ENCODE measurements around the gene ZCCHC14. TPM values are rescaled to one million over a fixed set of nuclear protein-coding genes. Genes with fewer than 3 reads are reported as not detected.

ZCCHC14 gene
- total and polyA plus RNA-seq, 2 of the 8 experiments (the other 6 are each of a cell fraction or from before 2014, with no cell fraction given) = 8.2 to 28.2 TPM

- CTCF ChIA-PET (ENCODE audit: partially characterized antibody) = interaction anchor here (0.6 to 2.4 kb wide), 2 partner anchors 13 to 25 kb away, joined by 3 to 7 read pairs; partner anchors contain the start of gene FBXO31
- TF ChIP-seq ATF3 (IDR thresholded peaks at IDR 0.05; ENCODE audit: insufficient read depth, low read depth, low read length) (no peak), KDM1A (IDR thresholded peaks at IDR 0.05; ENCODE audit: borderline replicate concordance, low read length) (no peak), SIN3A (conservative IDR thresholded peaks at IDR 0.05 in 1 of 2, IDR thresholded peaks at IDR 0.05 in 1 of 2; ENCODE audit: low read depth in 1 of 2, low read length in 2 of 2) (no peak), CTCF (IDR thresholded peaks at IDR 0.05; ENCODE audit: control extremely low read depth in 1 of 3, insufficient read depth in 1 of 3, low read depth in 1 of 3, low read length in 3 of 3) (no peak), SIX5 (IDR thresholded peaks at IDR 0.05; ENCODE audit: low read depth, low read length) (no peak), NANOG (IDR thresholded peaks at IDR 0.05; ENCODE audit: insufficient read depth, low read depth, low read length, poor library complexity, severe bottlenecking) (no peak), ZNF274 (IDR thresholded peaks at IDR 0.05; ENCODE audit: borderline replicate concordance, extremely low read depth, low read length) (no peak)
Observed at GRCh38 chr16:87369796-87370719, 122.8 kb downstream of the ZCCHC14 start.

More at GRCh38 chr16:87369796-87370719, 122.8 kb downstream of the ZCCHC14 start:
- no peak overlapping the region; a peak in 1 of 7 replicates for H3K9ac ChIP-seq (replicated peaks in 1 of 4; ENCODE audit: extremely low read depth in 1 of 4, low read depth in 3 of 4, low read length in 3 of 4)
- H3K14ac ChIP-seq (ENCODE audit: insufficient read length) = no peak overlapping the region
- no peak overlapping the region for H3K4me3 ChIP-seq (ENCODE audit: extremely low read depth in 1 of 4, insufficient read depth in 2 of 4, low read depth in 3 of 4, low read length in 4 of 4)
- no peaks in the 10 kb centered on the region for H3K27me3 ChIP-seq (replicated peaks in 1 of 4; ENCODE audit: control insufficient read depth in 3 of 4, extremely low read depth in 1 of 4, insufficient read depth in 3 of 4, low read length in 3 of 4)
- 87% methylated on average over 16 of the region's 16 CpGs; no CpG with 5 or more reads in 1 of the 2 experiments for WGBS, 2 experiments (ENCODE audit: extremely low coverage in 1 of 2, insufficient coverage in 1 of 2, insufficient read length in 1 of 2, insufficient replicate concordance in 2 of 2, low coverage in 1 of 2, low lambda C conversion rate in 2 of 2, missing lambda C conversion rate in 1 of 2)
- no peak overlapping the region; the same call in 1 of the 2 replicates for H3K18ac ChIP-seq (ENCODE audit: extremely low read depth, low read length)
- no peak overlapping the region for H3K4me2 ChIP-seq (ENCODE audit: insufficient read depth in 1 of 2, low read depth in 2 of 2, low read length in 2 of 2)
- no peak overlapping the region for H3K23ac ChIP-seq (ENCODE audit: insufficient read length)
- POLR2A ChIA-PET (ENCODE audit: partially characterized antibody) = interaction anchor here (0.8 kb wide), 1 partner anchor 14 kb away, joined by 5 read pairs; no protein-coding TSS in a partner anchor
- no peak overlapping the region for H2BK15ac ChIP-seq (ENCODE audit: low read length)
- H2BK120ac ChIP-seq (replicated peaks; ENCODE audit: low read depth, low read length) = no peak overlapping the region
- H3K27ac ChIP-seq (ENCODE audit: low read depth, low read length) = no peak overlapping the region
- H4K8ac ChIP-seq (ENCODE audit: extremely low read depth, insufficient read depth, low read length) = no peak overlapping the region
- no peak overlapping the region for H2AK5ac ChIP-seq (ENCODE audit: low read depth, low read length)
- no peak overlapping the region for H3K4ac ChIP-seq (replicated peaks; ENCODE audit: insufficient read length, low read depth, low read length)
- FAIRE-seq (no peak), DNase-seq (ENCODE audit: low read depth in 1 of 2, low spot score in 2 of 2) (no peak)
- no peaks in the 10 kb centered on the region for H3K36me3 ChIP-seq (ENCODE audit: control insufficient read depth in 2 of 4, insufficient read depth in 4 of 4, low read length in 3 of 4)
- H3K79me2 ChIP-seq (ENCODE audit: control insufficient read depth in 1 of 2, insufficient read depth in 2 of 2, low read length in 2 of 2) = peaks cover 0 to 37% of the 10 kb centered on the region in 2 experiments; a peak in 2 of 4 replicates
- H3K23me2 ChIP-seq (ENCODE audit: low read depth, low read length) = no peaks in the 10 kb centered on the region
- H3K56ac ChIP-seq (replicated peaks; ENCODE audit: insufficient read length, low read depth, low read length) = no peak overlapping the region
- H4K20me1 ChIP-seq (replicated peaks in 1 of 2; ENCODE audit: control insufficient read depth in 1 of 2, insufficient read depth in 2 of 2, low read length in 2 of 2) = peaks cover 4 to 15% of the 10 kb centered on the region in 2 experiments
- H2BK5ac ChIP-seq (ENCODE audit: low read depth, low read length) = no peak overlapping the region
- no peaks in the 10 kb centered on the region for H3K9me3 ChIP-seq (ENCODE audit: insufficient read depth in 2 of 2, low read depth in 1 of 2, low read length in 1 of 2)
- H3K79me1 ChIP-seq (ENCODE audit: low read depth, low read length) = peaks cover 9% of the 10 kb centered on the region
- H2BK20ac ChIP-seq (ENCODE audit: low read length) = no peak overlapping the region
- H4K91ac ChIP-seq (replicated peaks; ENCODE audit: insufficient read length, low read length) = no peak overlapping the region
- peaks cover 0 to 8% (median 0%) of the 10 kb centered on the region in 4 experiments; a peak in 2 of 7 replicates for H3K4me1 ChIP-seq (replicated peaks in 1 of 4; ENCODE audit: control insufficient read depth in 3 of 4, insufficient read depth in 4 of 4, low read length in 3 of 4)
- H4K5ac ChIP-seq (ENCODE audit: insufficient read length, low read depth, low read length) = no peak overlapping the region
- no peak overlapping the region for H2BK12ac ChIP-seq (ENCODE audit: low read depth, low read length)
- H2AFZ ChIP-seq (ENCODE audit: low read length) = no peak overlapping the region
